ENCODE measurements around the gene MROH8.

DNA sequence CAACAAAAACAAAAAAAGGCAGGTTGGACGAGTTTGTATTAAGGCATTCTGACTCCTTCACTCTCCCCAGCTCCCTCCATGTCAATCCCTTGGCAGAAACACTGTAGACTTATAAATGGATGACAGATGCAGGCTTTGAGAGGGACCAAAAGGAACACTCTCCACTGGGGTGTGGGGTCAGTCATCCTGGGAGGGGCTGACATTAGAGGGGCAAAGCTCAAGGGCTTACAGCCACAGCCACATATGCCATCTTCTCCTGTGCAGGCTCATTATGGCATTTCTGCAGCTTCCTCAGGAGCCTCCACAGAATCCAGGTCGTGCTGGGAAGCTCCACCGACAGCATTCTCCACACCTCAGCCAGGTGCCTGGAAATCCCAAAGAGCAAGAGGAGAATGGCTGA lies 50.5 kb downstream of the MROH8 start:
- TF ChIP-seq, protein P1, sequence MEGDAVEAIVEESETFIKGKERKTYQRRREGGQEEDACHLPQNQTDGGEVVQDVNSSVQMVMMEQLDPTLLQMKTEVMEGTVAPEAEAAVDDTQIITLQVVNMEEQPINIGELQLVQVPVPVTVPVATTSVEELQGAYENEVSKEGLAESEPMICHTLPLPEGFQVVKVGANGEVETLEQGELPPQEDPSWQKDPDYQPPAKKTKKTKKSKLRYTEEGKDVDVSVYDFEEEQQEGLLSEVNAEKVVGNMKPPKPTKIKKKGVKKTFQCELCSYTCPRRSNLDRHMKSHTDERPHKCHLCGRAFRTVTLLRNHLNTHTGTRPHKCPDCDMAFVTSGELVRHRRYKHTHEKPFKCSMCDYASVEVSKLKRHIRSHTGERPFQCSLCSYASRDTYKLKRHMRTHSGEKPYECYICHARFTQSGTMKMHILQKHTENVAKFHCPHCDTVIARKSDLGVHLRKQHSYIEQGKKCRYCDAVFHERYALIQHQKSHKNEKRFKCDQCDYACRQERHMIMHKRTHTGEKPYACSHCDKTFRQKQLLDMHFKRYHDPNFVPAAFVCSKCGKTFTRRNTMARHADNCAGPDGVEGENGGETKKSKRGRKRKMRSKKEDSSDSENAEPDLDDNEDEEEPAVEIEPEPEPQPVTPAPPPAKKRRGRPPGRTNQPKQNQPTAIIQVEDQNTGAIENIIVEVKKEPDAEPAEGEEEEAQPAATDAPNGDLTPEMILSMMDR (IDR thresholded peaks at IDR 0.05; ENCODE audit: insufficient read depth, low read length) = no peak
- no peak for TF ChIP-seq SPI1 (IDR thresholded peaks at IDR 0.05; ENCODE audit: borderline replicate concordance, low read depth)
- TF ChIP-seq, protein P2, sequence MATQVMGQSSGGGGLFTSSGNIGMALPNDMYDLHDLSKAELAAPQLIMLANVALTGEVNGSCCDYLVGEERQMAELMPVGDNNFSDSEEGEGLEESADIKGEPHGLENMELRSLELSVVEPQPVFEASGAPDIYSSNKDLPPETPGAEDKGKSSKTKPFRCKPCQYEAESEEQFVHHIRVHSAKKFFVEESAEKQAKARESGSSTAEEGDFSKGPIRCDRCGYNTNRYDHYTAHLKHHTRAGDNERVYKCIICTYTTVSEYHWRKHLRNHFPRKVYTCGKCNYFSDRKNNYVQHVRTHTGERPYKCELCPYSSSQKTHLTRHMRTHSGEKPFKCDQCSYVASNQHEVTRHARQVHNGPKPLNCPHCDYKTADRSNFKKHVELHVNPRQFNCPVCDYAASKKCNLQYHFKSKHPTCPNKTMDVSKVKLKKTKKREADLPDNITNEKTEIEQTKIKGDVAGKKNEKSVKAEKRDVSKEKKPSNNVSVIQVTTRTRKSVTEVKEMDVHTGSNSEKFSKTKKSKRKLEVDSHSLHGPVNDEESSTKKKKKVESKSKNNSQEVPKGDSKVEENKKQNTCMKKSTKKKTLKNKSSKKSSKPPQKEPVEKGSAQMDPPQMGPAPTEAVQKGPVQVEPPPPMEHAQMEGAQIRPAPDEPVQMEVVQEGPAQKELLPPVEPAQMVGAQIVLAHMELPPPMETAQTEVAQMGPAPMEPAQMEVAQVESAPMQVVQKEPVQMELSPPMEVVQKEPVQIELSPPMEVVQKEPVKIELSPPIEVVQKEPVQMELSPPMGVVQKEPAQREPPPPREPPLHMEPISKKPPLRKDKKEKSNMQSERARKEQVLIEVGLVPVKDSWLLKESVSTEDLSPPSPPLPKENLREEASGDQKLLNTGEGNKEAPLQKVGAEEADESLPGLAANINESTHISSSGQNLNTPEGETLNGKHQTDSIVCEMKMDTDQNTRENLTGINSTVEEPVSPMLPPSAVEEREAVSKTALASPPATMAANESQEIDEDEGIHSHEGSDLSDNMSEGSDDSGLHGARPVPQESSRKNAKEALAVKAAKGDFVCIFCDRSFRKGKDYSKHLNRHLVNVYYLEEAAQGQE (IDR thresholded peaks at IDR 0.05; ENCODE audit: insufficient replicate concordance, low read depth) = no peak

All from HL-60 (cell line).